ENCODE data around the gene SETD1A. TPM values are rescaled to one million over a fixed set of nuclear protein-coding genes. Genes with fewer than 3 reads are reported as not detected.

SETD1A gene
- total RNA-seq, 6 donors from 2014 or later, result 9.1 to 30.4 (median 17.0) TPM

- Histone ChIP-seq H3K4me1 (peaks cover 3 to 7% (median 6%) of the 10 kb centered on the region in 4 donors), H3K36me3 (no peaks in the 10 kb centered on the region), H3K27ac (no peak overlapping the region), H3K27me3 (no peaks in the 10 kb centered on the region), H3K4me3 (no peak overlapping the region), H3K9me3 (no peaks in the 10 kb centered on the region)
- TF ChIP-seq POLR2A (IDR thresholded peaks at IDR 0.05) (no peak), EP300 (IDR thresholded peaks at IDR 0.05) (no peak), POLR2AphosphoS5 (IDR thresholded peaks at IDR 0.05) (no peak), CTCF (IDR thresholded peaks at IDR 0.05) (no peak)
- no peak for DNase-seq
- 71 to 78% methylated on average over 1 to 10 of the region's 10 CpGs for WGBS, 2 donors
- ATAC-seq (ENCODE audit: low FRiP score in 2 of 2), result no peak
Observed at GRCh38 chr16:31002250-31002700, 44.7 kb downstream of the SETD1A start.

- no peaks in the 10 kb centered on the region for H3K9me3 ChIP-seq
- TF ChIP-seq POLR2A (IDR thresholded peaks at IDR 0.05), result no peak
- no peak for TF ChIP-seq EP300 (IDR thresholded peaks at IDR 0.05)
- no peak for TF ChIP-seq POLR2AphosphoS5 (IDR thresholded peaks at IDR 0.05)
- no peak for TF ChIP-seq CTCF (IDR thresholded peaks at IDR 0.05)
- H3K27me3 ChIP-seq, result no peaks in the 10 kb centered on the region
- WGBS, 2 donors, result 67 to 87% methylated on average over 3 to 9 of the region's 9 CpGs
- H3K4me1 ChIP-seq, result peaks cover 0 to under 1% (median under 1%) of the 10 kb centered on the region in 4 donors
- H3K4me3 ChIP-seq, result no peak overlapping the region
- no peaks in the 10 kb centered on the region for H3K36me3 ChIP-seq
- H3K27ac ChIP-seq, result no peak overlapping the region
- no peak for DNase-seq
- peak in 1 of 2 donors; percentile 20 for ATAC-seq (ENCODE audit: low FRiP score in 2 of 2)
Observed at GRCh38 chr16:31002862-31003341, 45.3 kb downstream of the SETD1A start.

GRCh38 chr16:31003744-31004143, 46.2 kb downstream of the SETD1A start:
- no peak for DNase-seq
- Histone ChIP-seq H3K27me3 (peaks cover 0 to 3% (median 0%) of the 10 kb centered on the region in 4 donors), H3K27ac (no peak overlapping the region), H3K4me3 (no peak overlapping the region), H3K36me3 (no peaks in the 10 kb centered on the region), H3K9me3 (no peaks in the 10 kb centered on the region), H3K4me1 (no peaks in the 10 kb centered on the region)
- TF ChIP-seq POLR2AphosphoS5 (IDR thresholded peaks at IDR 0.05), result no peak
- no peak for TF ChIP-seq CTCF (IDR thresholded peaks at IDR 0.05)
- no peak for TF ChIP-seq POLR2A (IDR thresholded peaks at IDR 0.05)
- TF ChIP-seq EP300 (IDR thresholded peaks at IDR 0.05), result no peak
- 77 to 78% methylated on average over 6 of the region's 6 CpGs for WGBS, 2 donors
- no peak for ATAC-seq (ENCODE audit: low FRiP score in 2 of 2)

- WGBS, 2 donors, result 70 to 77% methylated on average over 2 of the region's 2 CpGs
- peaks cover 0 to 10% (median 2%) of the 10 kb centered on the region in 4 donors for H3K27me3 ChIP-seq
- no peak for ATAC-seq (ENCODE audit: low FRiP score in 2 of 2)
Observed at GRCh38 chr16:31004658-31005057, 47.1 kb downstream of the SETD1A start.

More at GRCh38 chr16:31004658-31005057, 47.1 kb downstream of the SETD1A start:
- Histone ChIP-seq H3K9me3 (no peaks in the 10 kb centered on the region), H3K27ac (no peak overlapping the region), H3K4me3 (no peak overlapping the region), H3K4me1 (no peaks in the 10 kb centered on the region), H3K36me3 (no peaks in the 10 kb centered on the region)
- no peak for DNase-seq
- TF ChIP-seq CTCF (IDR thresholded peaks at IDR 0.05), result no peak
- no peak for TF ChIP-seq POLR2AphosphoS5 (IDR thresholded peaks at IDR 0.05)
- no peak for TF ChIP-seq EP300 (IDR thresholded peaks at IDR 0.05)
- TF ChIP-seq POLR2A (IDR thresholded peaks at IDR 0.05), result no peak

All from upper lobe of left lung (tissue), 6 donors.